T-cell (primary cell): ENCODE measurements around the gene GGCX. TPM values are rescaled to one million over a fixed set of nuclear protein-coding genes. Genes with fewer than 3 reads are reported as not detected.

ENCODE experiments used
- ATAC-seq, 4 experiments: fragments of 200-7000 bp in 3 of 4; fragments of 150-1000 bp in 1 of 4; cut with Tn5 transposase; replicated peaks in 1 of 4; 1 replicate in 3 of 4; 2 replicates in 1 of 4; pipeline ENCODE4 v1.10.0; 2021; ENCODE audit warnings: moderate library complexity in 3 of 4, mild to moderate bottlenecking in 2 of 4, moderate number of reproducible peaks in 1 of 4
- CTCF ChIA-PET, 2 donors: fragments of 300-600 bp; sonication (Branson Sonifier 250); formaldehyde crosslinking; loops; one replicate each; lab custom pipeline; 2022; ENCODE audit warnings: antibody characterized with exemption in 2 of 2; lab: Charles Lee
- POLR2A ChIA-PET, 2 donors: fragments of 300-600 bp; sonication (Branson Sonifier 250); formaldehyde crosslinking; loops; one replicate each; lab custom pipeline; 2022; ENCODE audit warnings: antibody characterized with exemption in 2 of 2; lab: Charles Lee
- DNase-seq, 35 experiments: peaks; one replicate each; pipeline versions ENCODE4 v3.0.0 to v3.0.0-alpha.2; 2013 to 2023
- H3K27ac ChIP-seq: one replicate; pipeline ENCODE4 v1.5.1; 2013; ENCODE audit warnings: low read length
- H3K27me3 ChIP-seq, 2 experiments: replicated peaks in 1 of 2; 1 replicate in 1 of 2; 2 replicates in 1 of 2; pipeline versions ENCODE4 v1.6.1 to v1.7.0; 2013; ENCODE audit warnings: low read length in 1 of 2, mixed read lengths in 1 of 2; ENCODE audit not compliant: control insufficient read depth in 2 of 2, insufficient read depth in 2 of 2; ENCODE audit errors: extremely low read depth in 1 of 2
- H3K36me3 ChIP-seq, 2 donors: 1 replicate in 1 of 2; 2 replicates in 1 of 2; pipeline versions ENCODE4 v1.6.1 to v1.7.0; 2013; ENCODE audit warnings: low read length in 1 of 2; ENCODE audit not compliant: control insufficient read depth in 2 of 2, insufficient read depth in 1 of 2; ENCODE audit errors: extremely low read depth in 1 of 2
- H3K4me1 ChIP-seq, 2 experiments: 1 replicate in 1 of 2; 2 replicates in 1 of 2; pipeline versions ENCODE4 v1.6.1 to v1.7.0; 2013; ENCODE audit warnings: low read length in 2 of 2, mixed read lengths in 1 of 2; ENCODE audit not compliant: insufficient read depth in 2 of 2, control insufficient read depth in 1 of 2; ENCODE audit errors: extremely low read depth in 1 of 2
- H3K4me3 ChIP-seq, 2 donors: 1 replicate in 1 of 2; 2 replicates in 1 of 2; pipeline versions ENCODE4 v1.5.1 to v1.7.0; 2013; ENCODE audit warnings: mild to moderate bottlenecking in 2 of 2, low read length in 1 of 2, moderate library complexity in 1 of 2; ENCODE audit not compliant: control insufficient read depth in 1 of 2; ENCODE audit errors: extremely low read depth in 1 of 2
- H3K9me3 ChIP-seq: 2 replicates; pipeline ENCODE4 v1.7.0; 2013
- H3K27ac Mint-ChIP-seq, 2 donors: one replicate each; pipeline ENCODE4 v1.8.0; 2020 to 2021; ENCODE audit warnings: mild to moderate bottlenecking in 2 of 2, mixed read lengths in 2 of 2
- H3K27me3 Mint-ChIP-seq, 2 donors: one replicate each; pipeline ENCODE4 v1.8.0; 2021 to 2022; ENCODE audit warnings: mixed read lengths in 2 of 2
- H3K36me3 Mint-ChIP-seq: one replicate; pipeline ENCODE4 v1.8.0; 2021; ENCODE audit warnings: mixed read lengths
- H3K4me1 Mint-ChIP-seq, 3 donors: one replicate each; pipeline ENCODE4 v1.8.0; 2020 to 2022; ENCODE audit warnings: mixed read lengths in 3 of 3, mild to moderate bottlenecking in 1 of 3
- H3K4me3 Mint-ChIP-seq, 3 donors: one replicate each; pipeline ENCODE4 v1.8.0; 2020 to 2022; ENCODE audit warnings: mild to moderate bottlenecking in 3 of 3, mixed read lengths in 3 of 3, moderate library complexity in 3 of 3
- H3K9me3 Mint-ChIP-seq, 3 donors: one replicate each; pipeline ENCODE4 v1.8.0; 2020 to 2022; ENCODE audit warnings: mixed read lengths in 3 of 3
- WGBS: methylation state at CpG from one replicate; pipeline ENCODE4 v1.1.5; 2013; ENCODE audit warnings: missing lambda C conversion rate; ENCODE audit not compliant: insufficient coverage; 5-methylcytosine and 5-hydroxymethylcytosine counted together
- total RNA-seq, 35 experiments: library from RNA in 6 of 35; stranded (reverse) in 6 of 35; fragments of 120-200 nt in 1 of 35; gene quantifications; one replicate each; pipeline versions ENCODE4 v1.2.1 to v1.2.4 and lab custom pipeline; 2013 to 2026

Gene GGCX
- total RNA-seq, 5 donors from 2014 or later (not counting 1 experiment from before 2014, with no cell fraction given): 20.4 to 29.7 (median 25.7) TPM

DNA sequence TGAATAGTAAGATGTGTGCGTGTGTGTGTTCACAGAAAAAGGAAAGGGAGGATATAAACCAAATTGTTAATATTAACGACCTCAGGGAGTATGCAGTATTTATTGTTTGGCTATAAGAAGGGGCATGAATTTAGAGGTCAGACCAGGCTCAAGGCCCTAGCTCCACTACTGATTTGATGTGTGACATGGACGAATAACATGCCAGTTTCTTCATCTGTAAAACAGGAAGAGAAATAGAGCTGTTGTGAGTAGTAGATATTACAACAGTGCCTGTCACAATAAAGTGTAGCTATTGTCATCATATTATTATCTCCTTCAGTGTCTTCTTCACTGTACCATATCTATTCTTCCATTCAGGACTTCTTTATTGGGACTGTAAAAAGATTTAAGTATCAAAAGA is 26.4 kb downstream of the GGCX start:
- Histone ChIP-seq H3K27ac (no peak overlapping the region), H3K36me3 (no peaks in the 10 kb centered on the region), H3K9me3 (no peaks in the 10 kb centered on the region), H3K4me1 (peaks cover 9 to 17% of the 10 kb centered on the region in 2 experiments), H3K27me3 (peaks cover 0 to 3% of the 10 kb centered on the region in 2 experiments), H3K4me3 (no peak overlapping the region)
- DNase-seq: no peak
- 33% methylated on average over 1 of the region's 3 CpGs for WGBS
- no peaks in the 10 kb centered on the region for H3K27me3 Mint-ChIP-seq
- H3K4me3 Mint-ChIP-seq: no peak overlapping the region
- ChIA-PET CTCF (interaction anchor here in 1 of 2 donors (0.7 to 8.7 kb wide), 3 partner anchors 16 to 62 kb away, joined by 3 to 63 read pairs (median 3); no protein-coding TSS in a partner anchor), POLR2A (interaction anchor here in 1 of 2 donors (0.6 kb wide), 1 partner anchor 109 kb away, joined by 3 read pairs; no protein-coding TSS in a partner anchor)
- H3K27ac Mint-ChIP-seq: peak overlapping the region in 1 of 2 donors; percentile 1
- no peaks in the 10 kb centered on the region for H3K36me3 Mint-ChIP-seq
- H3K4me1 Mint-ChIP-seq: peaks cover 15 to 18% (median 16%) of the 10 kb centered on the region in 3 donors
- ATAC-seq: no peak
- H3K9me3 Mint-ChIP-seq: no peaks in the 10 kb centered on the region

DNA sequence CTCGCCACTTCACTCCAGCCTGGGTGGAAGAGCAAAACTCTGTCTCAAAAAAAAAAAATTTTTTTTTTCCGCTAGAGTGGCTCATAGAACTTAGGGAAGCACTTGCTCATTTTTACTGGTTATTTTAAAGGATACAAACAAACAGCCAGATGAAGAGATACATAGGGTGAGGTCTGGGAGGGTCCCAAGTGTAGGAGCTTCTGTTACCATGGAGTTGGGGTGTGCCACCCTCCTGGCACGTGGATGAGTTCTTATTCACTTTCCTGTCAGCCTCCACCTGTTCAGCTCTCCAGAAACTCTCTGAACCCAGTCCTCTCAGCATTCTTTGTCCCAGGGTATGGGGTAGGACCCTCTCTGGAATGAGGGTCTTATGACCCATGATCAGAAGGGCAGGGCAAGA is 27.2 kb downstream of the GGCX start:
- H3K9me3 Mint-ChIP-seq: no peaks in the 10 kb centered on the region
- Histone ChIP-seq H3K4me3 (no peak overlapping the region), H3K27ac (no peak overlapping the region), H3K36me3 (no peaks in the 10 kb centered on the region), H3K4me1 (peaks cover 9 to 14% of the 10 kb centered on the region in 2 experiments), H3K27me3 (peaks cover 0 to 3% of the 10 kb centered on the region in 2 experiments), H3K9me3 (no peaks in the 10 kb centered on the region)
- no peaks in the 10 kb centered on the region for H3K36me3 Mint-ChIP-seq
- POLR2A ChIA-PET: interaction anchor here in 1 of 2 donors (0.7 kb wide), 1 partner anchor 45 kb away, joined by 3 read pairs; no protein-coding TSS in a partner anchor
- CTCF ChIA-PET: interaction anchor here in 1 of 2 donors (8.7 kb wide), 1 partner anchor 17 kb away, joined by 63 read pairs; no protein-coding TSS in a partner anchor
- DNase-seq: no peak
- H3K27me3 Mint-ChIP-seq: no peaks in the 10 kb centered on the region
- 100% methylated on average over 1 of the region's 3 CpGs for WGBS
- no peak overlapping the region for H3K27ac Mint-ChIP-seq
- no peak for ATAC-seq
- H3K4me1 Mint-ChIP-seq: peaks cover 15 to 17% (median 15%) of the 10 kb centered on the region in 3 donors
- H3K4me3 Mint-ChIP-seq: no peak overlapping the region

DNA sequence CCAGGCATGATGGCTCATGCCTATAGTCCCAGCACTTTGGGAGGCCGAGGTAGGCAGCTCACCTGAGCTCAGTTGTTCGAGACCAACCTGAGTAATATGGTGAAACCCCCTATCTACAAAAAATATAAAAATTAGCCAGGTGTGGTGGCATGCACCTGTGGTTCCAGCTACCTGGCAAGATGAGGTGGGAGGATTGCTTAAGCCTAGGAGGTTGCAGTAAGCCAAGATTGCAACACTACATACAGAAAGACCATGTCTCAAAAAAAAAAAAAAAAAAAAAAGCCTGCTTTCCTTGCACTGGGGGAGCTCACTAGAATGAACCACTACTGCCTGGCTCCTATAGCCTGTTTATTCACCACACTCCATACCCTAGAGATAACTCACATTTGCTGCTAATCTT is 29.7 kb downstream of the GGCX start:
- Histone ChIP-seq H3K27me3 (peaks cover 0 to 3% of the 10 kb centered on the region in 2 experiments), H3K9me3 (no peaks in the 10 kb centered on the region), H3K36me3 (no peaks in the 10 kb centered on the region), H3K4me3 (no peak overlapping the region), H3K4me1 (no peaks in the 10 kb centered on the region), H3K27ac (no peak overlapping the region)
- Mint-ChIP-seq H3K4me3 (no peak overlapping the region), H3K27ac (no peak overlapping the region), H3K27me3 (peaks cover 4 to 14% of the 10 kb centered on the region in 2 donors), H3K9me3 (no peaks in the 10 kb centered on the region), H3K36me3 (no peaks in the 10 kb centered on the region), H3K4me1 (peaks cover 0 to 4% (median 3%) of the 10 kb centered on the region in 3 donors)
- no peak for ATAC-seq
- ChIA-PET CTCF (interaction anchor here in 1 of 2 donors (0.7 kb wide), 1 partner anchor 111 kb away, joined by 8 read pairs; no protein-coding TSS in a partner anchor), POLR2A (interaction anchor here in 1 of 2 donors (0.6 kb wide), 1 partner anchor 57 kb away, joined by 3 read pairs; no protein-coding TSS in a partner anchor)
- DNase-seq: no peak
- no CpG with 5 or more reads among the region's 2 CpGs for WGBS

DNA sequence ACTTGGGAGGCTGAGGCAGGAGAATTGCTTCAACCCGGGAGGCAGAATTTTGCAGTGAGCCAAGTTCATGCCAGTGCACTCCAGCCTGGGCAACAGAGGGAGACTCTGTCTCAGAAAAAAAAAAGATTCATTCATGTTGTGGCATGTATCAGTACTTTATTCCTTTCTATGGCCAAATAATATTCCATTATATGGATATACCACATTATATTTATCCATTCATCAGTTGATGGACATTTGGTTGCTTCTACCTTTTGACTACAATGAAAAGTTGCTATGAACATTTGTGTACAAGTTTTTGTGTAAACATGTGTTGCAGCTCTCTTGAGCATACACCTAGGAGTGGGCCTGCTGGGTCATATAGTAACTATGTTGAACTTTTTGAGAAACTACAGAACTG is 31.5 kb downstream of the GGCX start:
- H3K36me3 Mint-ChIP-seq: no peaks in the 10 kb centered on the region

DNA sequence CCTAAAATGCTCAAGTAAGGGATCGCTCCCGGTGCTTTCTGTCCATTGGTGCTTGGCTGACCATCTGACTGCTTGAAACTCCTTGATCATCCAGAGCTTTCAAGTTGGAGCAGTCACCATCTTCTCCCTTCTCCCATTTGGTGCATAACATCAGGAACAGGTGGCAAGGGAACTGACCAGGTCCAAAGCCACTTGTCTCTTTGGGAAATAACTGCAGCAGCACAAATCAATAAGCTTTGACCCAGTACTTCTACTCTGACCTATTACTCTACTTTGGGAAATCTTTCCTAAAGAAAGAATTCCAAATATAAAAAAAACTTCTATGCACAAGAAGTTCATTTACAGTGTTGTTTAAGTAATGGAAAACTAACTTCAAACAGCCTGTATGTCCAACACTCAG is 32.9 kb downstream of the GGCX start:
- DNase-seq (no peak), ATAC-seq (no peak)
- no peaks in the 10 kb centered on the region for H3K9me3 Mint-ChIP-seq
- Histone ChIP-seq H3K9me3 (no peaks in the 10 kb centered on the region), H3K36me3 (no peaks in the 10 kb centered on the region), H3K4me3 (no peak overlapping the region), H3K27me3 (peaks cover 0 to 3% of the 10 kb centered on the region in 2 experiments), H3K27ac (no peak overlapping the region), H3K4me1 (no peaks in the 10 kb centered on the region)
- H3K27ac Mint-ChIP-seq: no peak overlapping the region
- H3K4me1 Mint-ChIP-seq: no peaks in the 10 kb centered on the region
- peaks cover 7 to 14% of the 10 kb centered on the region in 2 donors for H3K27me3 Mint-ChIP-seq
- ChIA-PET CTCF (no interaction called here), POLR2A (no interaction called here)
- H3K4me3 Mint-ChIP-seq: no peak overlapping the region
- H3K36me3 Mint-ChIP-seq: no peaks in the 10 kb centered on the region
- WGBS: 100% methylated on average over 2 of the region's 2 CpGs

More for the DNA sequence above, 31.5 kb downstream of the GGCX start:
- Mint-ChIP-seq H3K9me3 (no peaks in the 10 kb centered on the region), H3K27ac (no peak overlapping the region), H3K4me3 (no peak overlapping the region), H3K4me1 (no peaks in the 10 kb centered on the region), H3K27me3 (peaks cover 7 to 14% of the 10 kb centered on the region in 2 donors)
- ATAC-seq: no peak
- CTCF ChIA-PET: no interaction called here
- no CpG with 5 or more reads among the region's 1 CpG for WGBS
- no peak for DNase-seq
- Histone ChIP-seq H3K4me3 (no peak overlapping the region), H3K27ac (no peak overlapping the region), H3K27me3 (peaks cover 0 to 3% of the 10 kb centered on the region in 2 experiments), H3K36me3 (no peaks in the 10 kb centered on the region), H3K9me3 (no peaks in the 10 kb centered on the region), H3K4me1 (no peaks in the 10 kb centered on the region)
- POLR2A ChIA-PET: no interaction called here

DNA sequence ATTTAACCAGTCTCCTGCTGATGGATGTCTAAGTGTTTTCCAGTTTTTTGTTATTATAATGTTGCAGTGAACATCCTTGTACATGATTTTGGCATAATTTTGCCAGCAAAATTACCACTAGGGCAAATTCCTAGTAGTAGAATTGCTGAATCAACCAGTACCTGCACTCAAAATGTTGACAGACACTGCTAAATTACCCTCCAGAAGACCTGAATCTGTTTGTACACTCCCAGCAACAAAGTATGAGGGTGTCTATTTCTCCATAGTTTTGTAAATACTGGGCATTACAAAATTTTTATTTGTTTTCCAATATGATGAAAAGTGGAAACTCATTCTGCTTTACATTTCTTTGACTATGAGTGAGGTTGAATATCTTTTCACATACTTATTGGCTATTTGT is 33.5 kb downstream of the GGCX start:
- Mint-ChIP-seq H3K9me3 (no peaks in the 10 kb centered on the region), H3K27ac (no peak overlapping the region), H3K27me3 (peaks cover 7 to 14% of the 10 kb centered on the region in 2 donors), H3K4me3 (no peak overlapping the region), H3K4me1 (no peaks in the 10 kb centered on the region), H3K36me3 (no peaks in the 10 kb centered on the region)
- Histone ChIP-seq H3K4me3 (no peak overlapping the region), H3K9me3 (no peaks in the 10 kb centered on the region), H3K36me3 (no peaks in the 10 kb centered on the region), H3K4me1 (no peaks in the 10 kb centered on the region), H3K27me3 (peaks cover 0 to 3% of the 10 kb centered on the region in 2 experiments), H3K27ac (no peak overlapping the region)
- ChIA-PET POLR2A (no interaction called here), CTCF (no interaction called here)
- DNase-seq (no peak), ATAC-seq (no peak)
